Fibroblast of upper back skin (primary cell): ENCODE measurements around the gene SLC27A4.

Experiments
- DNase-seq: peaks from one replicate; pipeline ENCODE4 v3.0.0-alpha.2; 2013

SLC27A4 gene

DNA sequence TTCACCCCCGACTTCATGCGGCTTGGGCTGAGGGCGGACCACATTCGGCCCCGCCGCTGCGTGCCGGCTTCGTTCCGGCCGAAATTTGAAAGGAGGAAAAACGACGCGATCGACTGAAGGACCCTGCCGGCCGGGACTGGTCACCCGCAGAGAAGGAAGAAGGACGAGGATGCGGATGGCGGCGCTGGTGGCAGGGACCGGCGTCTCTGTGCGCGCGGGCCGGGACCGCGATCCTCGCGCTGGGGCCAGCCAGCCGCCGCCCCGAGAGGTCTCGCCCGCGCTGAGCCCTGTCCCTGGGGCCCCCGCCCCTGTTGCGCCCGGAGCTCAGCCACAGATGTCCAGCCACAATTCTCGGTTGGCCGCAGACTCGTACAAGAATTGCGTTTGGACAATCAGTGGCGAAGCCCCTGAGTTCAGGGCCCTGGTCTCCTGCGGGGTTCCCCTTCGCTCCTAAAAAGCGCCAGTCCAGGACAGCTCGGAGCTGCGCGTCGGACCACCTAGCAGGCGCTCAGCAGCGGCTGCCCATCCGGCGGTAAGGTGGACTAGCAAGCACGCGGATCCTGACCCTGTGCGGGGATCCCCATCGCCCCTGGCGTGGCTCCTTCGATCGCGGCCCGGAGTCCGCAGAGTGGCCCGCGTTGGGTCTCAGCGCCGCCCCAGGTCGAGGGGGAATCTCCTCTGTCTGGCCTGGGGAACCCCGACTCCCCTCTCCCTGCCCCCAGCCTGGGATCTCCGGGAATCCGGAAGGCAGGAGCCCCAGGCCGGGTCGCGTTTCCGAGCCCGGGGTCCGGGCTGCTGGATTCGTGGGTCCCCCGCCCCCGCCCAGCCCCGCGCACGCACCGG lies 52.2 kb downstream of the SLC27A4 start:
- DNase-seq = no peak

GRCh38 chr9:128393145-128393775 lies 52.9 kb downstream of the SLC27A4 start:
- no peak for DNase-seq

DNA sequence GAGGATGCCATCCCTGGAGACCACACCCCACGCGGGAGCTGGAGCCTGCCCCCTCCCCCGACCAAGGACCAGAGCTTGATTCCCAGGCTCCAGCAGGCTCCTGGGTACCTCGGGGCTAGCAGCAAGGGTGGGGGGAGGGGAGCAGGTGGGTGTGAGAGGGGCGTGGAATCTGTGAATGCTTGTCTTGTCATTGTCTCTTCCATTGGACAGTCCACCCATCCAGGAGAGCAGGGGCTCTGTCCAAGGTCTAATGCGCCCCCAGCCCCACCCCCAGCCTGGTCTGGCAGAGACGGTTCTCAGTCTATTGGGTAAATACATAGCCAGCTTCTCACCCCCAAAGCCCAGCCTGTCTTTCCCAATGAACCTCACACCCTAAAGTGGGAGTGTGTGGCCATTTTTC lies 53.6 kb downstream of the SLC27A4 start:
- no peak for DNase-seq

- no peak for DNase-seq
Measured at GRCh38 chr9:128394379-128395168, 54.2 kb downstream of the SLC27A4 start.

- no peak for DNase-seq
Measured at GRCh38 chr9:128396970-128397613, 56.8 kb downstream of the SLC27A4 start.

DNA sequence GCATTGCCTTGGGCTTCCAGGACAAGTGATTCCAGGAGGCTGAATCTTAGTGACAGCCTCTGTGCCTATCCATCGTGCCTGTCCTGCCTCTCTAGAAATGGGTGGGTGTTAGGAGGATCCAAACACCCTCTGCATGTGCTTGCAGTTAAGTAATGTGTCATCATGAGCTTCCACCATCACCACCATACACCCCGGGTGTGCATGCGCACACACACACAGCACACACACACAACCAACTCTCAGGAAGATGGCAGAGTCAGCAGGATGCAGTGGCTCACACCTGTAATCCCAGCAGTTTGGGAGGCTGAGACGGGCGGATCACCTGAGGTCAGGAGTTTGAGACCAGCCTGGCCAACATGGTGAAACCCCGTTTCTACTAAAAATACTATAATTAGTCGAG lies 57.5 kb downstream of the SLC27A4 start:
- DNase-seq = no peak

DNA sequence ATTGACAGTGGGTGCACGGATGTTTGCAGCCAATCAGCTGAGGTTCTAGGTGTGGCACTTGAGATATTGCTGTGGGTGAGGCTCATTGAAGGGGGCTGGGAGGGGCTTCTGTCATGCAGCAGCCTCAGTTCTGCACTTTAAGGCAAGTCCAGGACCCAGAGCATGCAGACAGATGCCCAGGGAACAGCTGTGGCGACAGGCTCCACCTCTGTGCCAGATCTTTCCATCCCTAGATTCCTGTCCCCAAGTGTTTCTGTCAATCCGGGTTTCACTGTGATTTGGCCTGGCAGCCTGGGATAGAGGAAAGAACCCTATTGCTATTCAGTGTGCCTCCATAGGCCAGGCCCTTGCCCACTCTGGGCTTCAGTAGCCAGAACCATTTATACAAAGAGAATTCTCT lies 59.5 kb downstream of the SLC27A4 start:
- no peak for DNase-seq

GRCh38 chr9:128404560-128404959 lies 64.2 kb downstream of the SLC27A4 start:
- DNase-seq = no peak

GRCh38 chr9:128405077-128405779 lies 64.9 kb downstream of the SLC27A4 start:
- DNase-seq = no peak

DNA sequence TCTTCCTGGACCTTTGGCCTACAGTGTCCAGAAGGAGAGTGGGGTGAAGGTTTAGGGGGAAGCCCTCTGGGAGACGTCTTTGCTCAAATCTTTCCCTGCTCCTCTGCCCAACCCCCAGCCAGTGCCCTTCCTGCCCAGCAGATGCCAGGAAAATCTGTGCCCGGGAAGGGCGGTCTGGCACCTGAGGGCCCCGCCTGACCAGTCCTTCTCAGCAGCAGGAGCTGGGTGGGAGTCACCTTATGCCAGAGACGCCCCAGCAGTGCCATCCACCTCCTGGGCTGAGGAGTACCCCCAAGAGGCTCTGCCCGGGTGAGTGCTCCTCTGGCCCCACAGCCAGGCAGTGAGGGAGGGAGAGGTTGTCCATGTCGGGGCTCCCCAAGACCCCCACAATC lies 65.4 kb downstream of the SLC27A4 start:
- DNase-seq = no peak

DNA sequence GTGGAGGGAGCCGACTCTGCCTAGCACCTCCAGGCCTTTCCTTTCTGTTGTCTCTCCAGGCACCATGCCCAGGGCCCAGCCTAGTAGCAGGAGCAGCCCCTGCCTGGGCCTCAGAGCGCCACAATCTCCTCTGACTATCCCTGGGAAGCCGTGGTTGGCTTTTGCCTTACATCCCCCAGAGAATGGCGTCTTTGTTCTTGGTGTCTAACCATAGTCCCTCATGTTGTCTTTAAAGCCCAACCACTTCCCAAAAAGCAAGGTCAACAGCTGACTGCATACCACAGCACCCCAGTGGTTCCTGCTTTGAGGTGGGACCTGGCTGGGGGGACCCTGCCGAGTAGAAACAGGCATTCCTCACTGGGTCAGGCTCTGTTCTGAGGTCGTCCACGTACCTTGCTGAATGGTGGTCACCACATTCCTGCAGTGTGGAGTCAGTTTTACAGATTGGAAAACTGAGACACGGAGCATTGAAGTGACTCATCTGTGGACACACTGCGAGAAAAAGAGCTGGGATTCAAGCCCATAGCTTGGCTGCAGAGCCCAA lies 66.6 kb downstream of the SLC27A4 start:
- DNase-seq = peak; percentile 42

DNA sequence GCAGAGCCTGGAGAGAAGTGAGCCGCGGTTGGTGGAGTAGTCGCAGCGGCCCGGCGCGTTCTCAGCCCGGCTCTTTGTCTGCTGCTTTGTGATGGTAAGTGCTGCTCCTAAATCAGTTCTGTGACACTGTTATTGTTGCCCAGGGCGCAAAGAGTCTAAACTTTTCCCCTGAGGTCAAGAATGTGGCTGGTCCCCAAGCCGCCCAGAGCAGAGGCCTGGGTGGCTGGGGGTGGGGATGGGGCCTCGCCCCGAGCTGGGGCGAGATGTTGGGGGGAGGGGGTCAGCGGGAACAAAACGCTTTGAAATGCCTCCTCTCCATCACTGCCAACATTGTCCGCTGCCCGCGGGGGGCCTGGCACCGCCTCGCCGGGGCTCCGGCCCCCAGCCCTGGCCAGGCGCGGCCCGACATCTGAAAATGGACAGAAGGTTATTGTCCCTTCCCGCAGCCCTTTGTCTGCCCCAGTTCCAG lies 68.7 kb downstream of the SLC27A4 start:
- no peak for DNase-seq

GRCh38 chr9:128409450-128409849 lies 69.1 kb downstream of the SLC27A4 start:
- DNase-seq = no peak

- peak; percentile 22 for DNase-seq
Measured at GRCh38 chr9:128409978-128410377, 69.7 kb downstream of the SLC27A4 start.
